ENCODE measurements around the gene GDF11. TPM values are rescaled to one million over a fixed set of nuclear protein-coding genes. Genes with fewer than 3 reads are reported as not detected.

The GDF11 gene
- total RNA-seq = 1.6 and 2.8 TPM in 2 replicates

GRCh38 chr12:55742719-55743405 is at the start of gene GDF11:
Gene GDF11, plus strand, starts transcription at chr12:55743122. Its CDS starts 195 bp downstream, at chr12:55743317.

GRCh38 chr12:55707841-55708694 is 34.9 kb upstream of the GDF11 start, which contains the start of gene ITGA7:
Gene ITGA7, minus strand, starts transcription at chr12:55707904. Its CDS starts 222 bp downstream, at chr12:55707682.

GRCh38 chr12:55715833-55716581 is 26.9 kb upstream of the GDF11 start, which contains the start of gene BLOC1S1:
Gene BLOC1S1, plus strand, starts transcription at chr12:55716046. Its CDS starts 6 bp downstream, at chr12:55716052.

GRCh38 chr12:55720071-55720564 is 22.8 kb upstream of the GDF11 start, which contains the start of gene RDH5:
Gene RDH5, plus strand, starts transcription at chr12:55720393. Its CDS starts 792 bp downstream, at chr12:55721185.

GRCh38 chr12:55728939-55729818 is 13.7 kb upstream of the GDF11 start, which contains the start of gene CD63:
Gene CD63, minus strand, starts transcription at chr12:55729009. Its CDS starts 668 bp downstream, at chr12:55728341.

Other genes with a start within 250 kb of the GDF11 start
- not detected in 2 replicates for gene OR6C4, start 193.5 kb upstream of the GDF11 start, total RNA-seq
- not detected in 2 replicates for gene OR2AP1, start 170.7 kb upstream of the GDF11 start, total RNA-seq
- gene OR10P1, start 106.2 kb upstream of the GDF11 start, total RNA-seq = not detected in 2 replicates
- gene ITGA7, start 35.2 kb upstream of the GDF11 start, total RNA-seq = 1.8 and 2.7 TPM in 2 replicates
- 105 and 136 TPM in 2 replicates for gene BLOC1S1, start 27.1 kb upstream of the GDF11 start, total RNA-seq
- 3.7 and 4.2 TPM in 2 replicates for gene RDH5, start 22.7 kb upstream of the GDF11 start, total RNA-seq
- 3,456 and 4,323 TPM in 2 replicates for gene CD63, start 14.1 kb upstream of the GDF11 start, total RNA-seq
- 77.5 and 89.2 TPM in 2 replicates for gene SARNP, start 74.6 kb downstream of the GDF11 start, total RNA-seq
- 23.0 and 23.5 TPM in 2 replicates for gene ORMDL2, start 74.9 kb downstream of the GDF11 start, total RNA-seq
- 54.5 and 58.3 TPM in 2 replicates for gene DNAJC14, start 86.5 kb downstream of the GDF11 start, total RNA-seq
- gene MMP19, start 99.8 kb downstream of the GDF11 start, total RNA-seq = 5.9 and 6.1 TPM in 2 replicates
- gene PYM1, start 184.8 kb downstream of the GDF11 start, total RNA-seq = 34.8 and 39.7 TPM in 2 replicates
- 18.8 and 25.6 TPM in 2 replicates for gene DGKA, start 188.0 kb downstream of the GDF11 start, total RNA-seq
- 0.28 and 0.71 TPM in 2 replicates for gene PMEL, start 222.9 kb downstream of the GDF11 start, total RNA-seq
- gene CDK2, start 223.7 kb downstream of the GDF11 start, total RNA-seq = 7.1 and 8.5 TPM in 2 replicates
- 34.4 and 43.4 TPM in 2 replicates for gene RAB5B, start 231.0 kb downstream of the GDF11 start, total RNA-seq

All from smooth muscle cell of bladder (primary cell).